GM21423 (cell line): Measurements from ENCODE around the gene TNFAIP1.
A peak's percentile ranks its signal among the peaks of the same experiment; 100 is the strongest.

Experiments
- ATAC-seq: cut with Tn5 transposase; IDR thresholded peaks from one replicate; pipeline ENCODE4 v1.9.1; 2021; ENCODE audit warnings: mild to moderate bottlenecking, moderate library complexity; ENCODE audit not compliant: unreplicated experiment

TNFAIP1 gene

GRCh38 chr17:28344435-28344901 is 8.9 kb downstream of the TNFAIP1 start:
- no peak for ATAC-seq

GRCh38 chr17:28345419-28346198 is 10.0 kb downstream of the TNFAIP1 start:
- no peak for ATAC-seq

DNA sequence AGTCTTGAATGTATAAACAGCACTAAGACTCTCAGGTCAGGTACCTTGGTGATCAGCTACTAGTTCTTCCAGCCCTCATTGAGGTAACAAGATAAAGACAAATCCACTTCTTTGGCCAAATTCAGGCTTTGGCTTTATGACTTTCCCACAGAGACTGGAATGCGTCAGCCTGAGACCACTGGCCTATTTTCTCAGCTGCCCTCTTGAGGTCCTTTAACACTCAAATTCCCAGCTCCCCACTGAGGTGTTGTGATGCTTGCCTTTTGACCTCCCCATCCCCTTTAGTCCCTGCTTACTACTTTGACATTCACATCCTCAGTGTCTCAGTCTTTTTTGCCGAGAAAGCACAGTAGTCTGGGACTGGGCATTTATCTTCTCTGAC is 10.6 kb downstream of the TNFAIP1 start:
- no peak for ATAC-seq

DNA sequence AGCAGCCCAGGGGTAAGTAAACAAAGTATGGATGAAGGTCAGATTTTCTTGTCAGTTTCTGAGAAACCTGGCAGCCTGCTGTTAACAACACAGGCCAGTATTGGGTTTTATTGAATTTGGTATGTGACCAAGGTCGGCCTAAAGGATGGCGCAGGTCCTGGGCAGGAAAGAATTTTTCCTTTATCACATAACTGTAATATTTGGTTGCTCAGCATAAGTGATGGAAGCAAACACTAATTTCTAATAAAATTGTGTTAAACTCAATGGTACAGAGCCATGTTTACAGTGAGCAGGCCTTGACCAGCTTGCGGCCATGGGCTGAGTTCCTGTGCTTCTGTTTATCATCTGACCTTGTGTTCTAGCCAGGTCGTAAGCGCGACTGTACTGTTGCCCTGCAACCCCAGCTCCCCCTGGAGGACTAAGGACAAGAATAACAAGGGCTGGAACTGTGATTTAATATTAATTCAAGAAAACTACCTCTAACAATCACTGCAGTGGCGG is 11.2 kb downstream of the TNFAIP1 start:
- ATAC-seq, result no peak

GRCh38 chr17:28347261-28347891 is 11.8 kb downstream of the TNFAIP1 start:
- no peak for ATAC-seq

GRCh38 chr17:28348979-28349378 is 13.4 kb downstream of the TNFAIP1 start:
- no peak for ATAC-seq

- no peak for ATAC-seq
These were observed 14.7 kb downstream of the TNFAIP1 start for GRCh38 chr17:28350271-28350670.

DNA sequence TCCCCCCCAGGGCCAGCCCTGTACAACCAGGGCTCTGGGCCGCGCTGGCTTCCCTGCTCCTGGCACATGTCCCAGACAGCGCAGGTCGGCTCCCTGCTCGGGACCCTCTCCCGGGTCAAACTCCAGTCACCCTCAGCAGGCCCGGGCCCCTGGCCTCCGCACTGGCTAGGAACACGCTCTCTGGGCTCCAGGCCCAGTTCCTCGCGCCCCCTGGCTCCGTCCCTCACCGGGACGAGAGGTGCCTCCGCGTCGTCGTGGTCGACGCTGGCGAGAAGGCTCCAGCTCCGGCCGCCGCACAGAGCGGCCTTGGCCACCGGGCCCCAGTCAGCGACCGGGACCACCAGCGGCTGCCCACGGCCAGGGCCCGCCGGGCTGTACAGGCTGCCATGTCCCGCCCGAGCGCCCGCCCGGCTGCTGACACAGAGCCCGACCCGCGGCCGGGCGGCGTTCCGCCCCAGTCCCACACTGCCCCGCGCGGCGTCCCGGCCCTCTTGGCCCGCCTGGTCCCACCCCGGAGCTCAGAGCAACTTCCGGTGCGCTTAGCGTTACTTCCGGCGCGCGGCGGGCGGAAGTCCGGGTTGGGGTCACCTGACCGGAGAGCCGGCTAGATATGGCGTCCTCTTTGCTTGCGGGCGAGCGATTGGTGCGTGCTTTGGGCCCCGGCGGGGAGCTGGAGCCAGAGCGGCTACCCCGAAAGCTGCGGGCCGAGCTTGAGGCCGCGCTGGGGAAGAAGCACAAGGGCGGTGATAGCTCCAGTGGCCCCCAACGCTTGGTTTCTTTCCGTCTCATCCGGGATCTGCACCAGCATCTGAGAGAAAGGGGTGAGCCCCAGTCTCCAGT is 21.7 kb downstream of the TNFAIP1 start, which contains the start of gene POLDIP2:
Gene POLDIP2 (minus strand): TSS at position 467 of the 840 bp plus-strand sequence. CDS start 79 bp downstream, at position 388.
- ATAC-seq, result peak; percentile 96

DNA sequence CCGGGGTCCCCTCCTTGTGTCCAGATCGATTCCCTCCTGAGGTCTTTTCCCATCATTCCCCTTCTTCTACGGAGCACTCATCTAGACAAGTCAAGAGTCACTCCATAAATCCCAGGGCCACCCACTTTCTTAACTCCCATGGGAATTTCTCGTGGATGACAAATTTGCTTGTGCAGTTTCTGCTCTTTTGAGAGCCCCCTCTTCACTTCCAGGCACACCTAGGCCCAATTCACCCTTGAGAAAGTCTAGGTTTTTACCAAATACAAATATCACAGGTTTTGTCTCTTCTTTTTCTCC is 22.3 kb downstream of the TNFAIP1 start:
- ATAC-seq, result no peak

GRCh38 chr17:28363186-28363585 is 27.6 kb downstream of the TNFAIP1 start:
- no peak for ATAC-seq

DNA sequence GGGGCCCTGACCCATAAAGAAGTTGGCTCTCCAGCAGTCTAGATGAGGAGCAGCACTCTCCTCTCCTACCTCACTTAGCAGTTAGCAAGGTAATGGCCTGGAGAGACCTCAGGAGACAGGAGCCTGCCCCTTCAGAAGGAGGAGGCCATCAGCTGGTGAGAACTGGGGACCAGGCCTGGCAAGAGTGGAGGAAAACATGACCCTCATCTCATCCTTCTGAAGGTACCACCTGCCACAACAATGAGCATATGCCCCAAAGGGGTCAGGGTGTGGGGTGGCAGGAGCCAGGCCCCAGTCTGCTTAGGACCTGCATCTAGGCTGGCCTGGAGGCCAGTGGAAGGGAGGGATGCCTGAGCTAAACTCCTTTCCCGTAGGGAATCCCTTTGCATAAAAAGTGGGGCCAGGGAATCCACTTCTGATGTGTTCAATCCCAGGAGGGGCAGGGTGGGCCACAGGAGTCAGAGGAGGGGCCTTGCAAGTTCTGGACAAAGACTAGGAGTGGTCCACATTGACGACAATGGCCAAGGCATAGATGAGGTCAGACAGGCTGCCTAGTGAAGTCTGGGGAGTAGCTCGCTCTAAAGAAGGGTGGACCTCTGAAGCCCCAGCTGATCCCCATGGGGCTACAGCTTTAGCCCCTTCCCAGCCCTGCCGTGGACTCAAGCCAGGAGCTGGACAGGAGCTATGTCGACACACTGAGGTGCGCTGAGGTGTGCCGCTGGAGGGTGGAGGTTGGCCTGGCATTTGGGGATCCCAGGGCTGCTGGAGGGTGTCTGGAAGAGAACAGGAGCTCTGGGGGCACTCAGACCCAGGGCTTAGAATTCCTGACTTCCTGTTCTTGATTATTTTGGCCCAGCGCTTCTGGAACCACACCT is 28.5 kb downstream of the TNFAIP1 start:
- ATAC-seq, result no peak

- no peak for ATAC-seq
These were observed 29.3 kb downstream of the TNFAIP1 start, which contains the start of gene SEBOX for GRCh38 chr17:28364665-28365363. TSS of gene SEBOX (minus strand) at chr17:28365199. CDS start at chr17:28365151, 48 bp downstream.

DNA sequence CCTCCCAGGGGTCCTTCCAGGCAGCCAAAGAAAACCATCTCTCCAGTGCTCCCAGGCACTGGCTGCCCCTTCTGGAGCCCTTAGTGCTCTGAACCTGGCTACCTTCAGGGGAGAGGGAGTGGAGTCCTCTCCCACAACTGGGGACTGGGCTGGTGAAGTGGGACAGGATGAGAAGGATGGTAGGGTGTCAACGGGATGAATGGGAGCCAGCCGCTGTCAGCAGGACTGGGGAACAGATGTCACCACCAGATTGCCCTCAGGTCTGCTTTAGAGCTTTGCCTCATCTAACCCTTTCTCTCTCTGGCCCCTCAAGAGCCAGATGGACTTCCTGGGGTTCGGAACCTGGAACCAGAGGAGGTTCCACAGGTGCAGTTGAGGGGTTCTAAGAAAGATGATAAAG is 29.9 kb downstream of the TNFAIP1 start:
- ATAC-seq, result no peak

- ATAC-seq, result no peak
These were observed 31.0 kb downstream of the TNFAIP1 start for GRCh38 chr17:28366605-28367004.

GRCh38 chr17:28367641-28368305 is 32.2 kb downstream of the TNFAIP1 start:
- ATAC-seq, result no peak

DNA sequence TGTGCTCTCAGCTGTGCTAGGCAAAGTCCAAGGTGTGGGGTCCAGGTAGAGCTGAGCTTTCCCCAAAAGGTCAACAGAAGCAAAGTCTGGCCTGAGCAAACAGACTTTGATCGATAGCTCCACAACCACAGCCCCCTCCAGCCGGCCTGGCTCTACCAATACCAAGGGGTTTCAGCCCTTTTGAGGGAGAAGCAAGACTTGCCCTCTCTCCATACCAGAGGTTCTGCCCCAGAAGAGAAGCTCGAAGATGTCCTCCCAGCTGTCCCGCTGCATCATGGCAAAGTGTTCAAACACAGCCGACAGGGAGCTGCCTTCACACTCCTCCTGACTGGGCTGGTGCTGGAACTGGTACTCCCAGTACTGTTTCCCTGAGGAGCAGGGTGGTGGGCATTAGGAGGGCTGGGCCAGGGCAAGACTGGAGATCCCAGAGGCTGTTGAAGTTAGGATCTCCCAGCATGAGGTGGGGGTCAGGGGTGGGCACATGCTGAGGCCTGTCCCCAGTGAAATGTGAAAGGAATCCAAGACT is 32.8 kb downstream of the TNFAIP1 start:
- no peak for ATAC-seq

- no peak for ATAC-seq
These were observed 33.5 kb downstream of the TNFAIP1 start for GRCh38 chr17:28368915-28369683.

DNA sequence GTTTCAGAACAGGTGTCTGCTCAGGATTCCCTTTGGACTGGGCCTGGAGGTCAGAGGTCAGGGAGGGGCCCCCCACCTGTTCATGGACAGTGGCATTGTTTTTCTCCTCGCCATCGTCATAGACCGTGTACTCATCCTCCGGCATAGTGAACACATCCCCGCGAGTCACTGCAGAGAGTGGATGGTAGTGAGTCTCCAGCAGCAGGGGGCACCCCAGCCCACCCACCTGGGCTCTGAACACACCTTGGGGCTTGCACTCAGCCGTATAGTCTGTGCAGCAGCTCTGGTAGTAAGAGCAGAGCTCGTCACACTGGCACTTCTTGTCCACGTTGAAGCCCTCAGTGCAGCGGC is 34.1 kb downstream of the TNFAIP1 start:
- no peak for ATAC-seq
